ENCODE data around the gene LAMTOR1. TPM values are rescaled to one million over a fixed set of nuclear protein-coding genes. Genes with fewer than 3 reads are reported as not detected.
A peak's percentile ranks its signal among the peaks of the same experiment; 100 is the strongest.

The LAMTOR1 gene
- total and polyA plus RNA-seq, 10 of the 15 experiments (the other 5 are each of a cell fraction or from before 2014, with no cell fraction given): 58.8 to 141 (median 110) TPM

DNA sequence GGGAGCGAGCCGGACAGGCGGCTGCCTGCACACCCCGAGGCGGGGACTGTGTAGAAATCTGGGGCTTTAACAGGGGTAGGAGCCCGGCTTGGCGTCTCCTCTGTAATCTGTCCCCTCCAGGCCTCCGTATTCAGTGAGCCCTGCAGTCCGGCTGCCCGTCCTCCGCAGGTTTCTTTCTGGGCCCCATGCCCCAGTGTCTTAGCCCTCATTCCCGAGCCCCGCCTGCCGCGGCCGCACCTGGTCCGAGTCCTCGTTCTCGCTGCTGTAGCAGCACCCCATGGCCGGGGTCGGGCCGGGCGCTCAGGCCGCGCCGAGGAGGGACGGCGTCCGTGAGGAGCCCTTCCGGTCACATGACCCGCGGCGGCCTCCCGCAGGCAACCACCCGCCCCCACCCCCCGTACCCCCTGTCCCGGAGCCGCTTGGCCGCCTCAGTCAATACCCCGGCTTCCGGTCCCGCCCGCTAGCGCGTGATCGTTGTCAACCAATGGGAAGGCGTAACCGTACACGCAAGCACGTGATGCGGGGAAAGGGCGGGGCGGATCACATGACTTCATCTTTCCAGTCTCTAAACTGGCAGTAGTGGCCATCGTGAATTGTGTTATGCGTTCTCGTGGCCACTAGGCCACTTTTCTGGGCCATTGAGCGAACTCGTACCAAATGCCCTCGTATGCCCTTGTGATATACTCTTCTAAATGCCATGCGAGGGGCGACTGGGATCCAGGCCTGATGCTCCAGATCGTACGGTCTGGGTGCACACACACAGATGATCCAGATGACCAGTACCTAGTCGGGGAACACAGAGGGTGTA is at the start of gene LAMTOR1 (continued):
- TF ChIP-seq, protein P1, sequence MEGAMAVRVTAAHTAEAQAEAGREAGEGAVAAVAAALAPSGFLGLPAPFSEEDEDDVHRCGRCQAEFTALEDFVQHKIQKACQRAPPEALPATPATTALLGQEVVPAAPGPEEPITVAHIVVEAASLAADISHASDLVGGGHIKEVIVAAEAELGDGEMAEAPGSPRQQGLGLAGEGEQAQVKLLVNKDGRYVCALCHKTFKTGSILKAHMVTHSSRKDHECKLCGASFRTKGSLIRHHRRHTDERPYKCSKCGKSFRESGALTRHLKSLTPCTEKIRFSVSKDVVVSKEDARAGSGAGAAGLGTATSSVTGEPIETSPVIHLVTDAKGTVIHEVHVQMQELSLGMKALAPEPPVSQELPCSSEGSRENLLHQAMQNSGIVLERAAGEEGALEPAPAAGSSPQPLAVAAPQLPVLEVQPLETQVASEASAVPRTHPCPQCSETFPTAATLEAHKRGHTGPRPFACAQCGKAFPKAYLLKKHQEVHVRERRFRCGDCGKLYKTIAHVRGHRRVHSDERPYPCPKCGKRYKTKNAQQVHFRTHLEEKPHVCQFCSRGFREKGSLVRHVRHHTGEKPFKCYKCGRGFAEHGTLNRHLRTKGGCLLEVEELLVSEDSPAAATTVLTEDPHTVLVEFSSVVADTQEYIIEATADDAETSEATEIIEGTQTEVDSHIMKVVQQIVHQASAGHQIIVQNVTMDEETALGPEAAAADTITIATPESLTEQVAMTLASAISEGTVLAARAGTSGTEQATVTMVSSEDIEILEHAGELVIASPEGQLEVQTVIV (IDR thresholded peaks at IDR 0.05; ENCODE audit: borderline replicate concordance, partially characterized antibody): peak; percentile 21
- TF ChIP-seq NFIC (IDR thresholded peaks at IDR 0.05; ENCODE audit: low read depth, low read length) (0 out of 2 replicates have a peak, but pooled peaks have one; percentile 32), ZNF24 (IDR thresholded peaks at IDR 0.05) (0 out of 2 replicates have a peak, but pooled peaks have one; percentile 13), HCFC1 (IDR thresholded peaks at IDR 0.05; ENCODE audit: low read length) (peak; percentile 35), SRF (IDR thresholded peaks at IDR 0.05; ENCODE audit: low read depth in 2 of 2, low read length in 2 of 2) (no peak), DPF2 (IDR thresholded peaks at IDR 0.05) (peak; percentile 45; the same call in 1 of the 2 replicates), NR2C1 (IDR thresholded peaks at IDR 0.05) (peak; percentile 58; the same call in 1 of the 2 replicates), CBX5 (IDR thresholded peaks at IDR 0.05; ENCODE audit: low read depth) (no peak), ZNF274 (IDR thresholded peaks at IDR 0.05; ENCODE audit: insufficient read depth, insufficient read length) (no peak), NBN (IDR thresholded peaks at IDR 0.05) (no peak), SPI1 (IDR thresholded peaks at IDR 0.05; ENCODE audit: borderline replicate concordance, insufficient read depth, low read depth, low read length) (no peak), POU2F2 (IDR thresholded peaks at IDR 0.05; ENCODE audit: borderline replicate concordance, low read depth, low read length) (no peak; the same call in 2 of the 3 replicates), CBFB (IDR thresholded peaks at IDR 0.05; ENCODE audit: low read depth) (peak; percentile 65)
- TF ChIP-seq, protein P2, sequence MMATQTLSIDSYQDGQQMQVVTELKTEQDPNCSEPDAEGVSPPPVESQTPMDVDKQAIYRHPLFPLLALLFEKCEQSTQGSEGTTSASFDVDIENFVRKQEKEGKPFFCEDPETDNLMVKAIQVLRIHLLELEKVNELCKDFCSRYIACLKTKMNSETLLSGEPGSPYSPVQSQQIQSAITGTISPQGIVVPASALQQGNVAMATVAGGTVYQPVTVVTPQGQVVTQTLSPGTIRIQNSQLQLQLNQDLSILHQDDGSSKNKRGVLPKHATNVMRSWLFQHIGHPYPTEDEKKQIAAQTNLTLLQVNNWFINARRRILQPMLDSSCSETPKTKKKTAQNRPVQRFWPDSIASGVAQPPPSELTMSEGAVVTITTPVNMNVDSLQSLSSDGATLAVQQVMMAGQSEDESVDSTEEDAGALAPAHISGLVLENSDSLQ (IDR thresholded peaks at IDR 0.05): peak; percentile 54
- TF ChIP-seq, protein P3, sequence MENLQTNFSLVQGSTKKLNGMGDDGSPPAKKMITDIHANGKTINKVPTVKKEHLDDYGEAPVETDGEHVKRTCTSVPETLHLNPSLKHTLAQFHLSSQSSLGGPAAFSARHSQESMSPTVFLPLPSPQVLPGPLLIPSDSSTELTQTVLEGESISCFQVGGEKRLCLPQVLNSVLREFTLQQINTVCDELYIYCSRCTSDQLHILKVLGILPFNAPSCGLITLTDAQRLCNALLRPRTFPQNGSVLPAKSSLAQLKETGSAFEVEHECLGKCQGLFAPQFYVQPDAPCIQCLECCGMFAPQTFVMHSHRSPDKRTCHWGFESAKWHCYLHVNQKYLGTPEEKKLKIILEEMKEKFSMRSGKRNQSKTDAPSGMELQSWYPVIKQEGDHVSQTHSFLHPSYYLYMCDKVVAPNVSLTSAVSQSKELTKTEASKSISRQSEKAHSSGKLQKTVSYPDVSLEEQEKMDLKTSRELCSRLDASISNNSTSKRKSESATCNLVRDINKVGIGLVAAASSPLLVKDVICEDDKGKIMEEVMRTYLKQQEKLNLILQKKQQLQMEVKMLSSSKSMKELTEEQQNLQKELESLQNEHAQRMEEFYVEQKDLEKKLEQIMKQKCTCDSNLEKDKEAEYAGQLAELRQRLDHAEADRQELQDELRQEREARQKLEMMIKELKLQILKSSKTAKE (IDR thresholded peaks at IDR 0.05; ENCODE audit: low read depth, poor library complexity, severe bottlenecking): no peak
